ENCODE data around the gene ANKZF1. TPM values are rescaled to one million over a fixed set of nuclear protein-coding genes. Genes with fewer than 3 reads are reported as not detected.

The ANKZF1 gene
- total RNA-seq, 1 experiment from 2014 or later = 51.5 TPM

DNA sequence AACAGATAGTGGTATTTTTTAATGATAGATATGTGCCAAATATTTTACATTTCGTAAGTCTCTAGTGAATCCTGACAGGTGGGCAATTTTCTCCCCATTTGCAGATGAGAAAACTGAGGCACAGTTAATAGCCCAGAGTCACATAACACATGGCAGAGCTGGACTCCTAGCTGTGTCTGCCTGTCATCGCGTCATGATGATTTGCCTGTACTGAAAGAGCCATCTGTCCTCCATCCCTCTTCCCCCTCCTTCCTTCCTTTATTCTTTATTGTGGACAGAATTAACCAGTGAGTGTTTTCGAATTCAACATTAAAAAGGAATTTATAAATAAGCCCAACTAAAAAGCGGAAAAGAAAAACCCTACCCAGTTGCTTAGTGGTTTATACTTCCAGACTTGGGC is 52.8 kb downstream of the ANKZF1 start:
- Histone ChIP-seq H3K27me3 (replicated peaks; ENCODE audit: control insufficient read depth, insufficient read depth, low read length) (no peaks in the 10 kb centered on the region), H3K36me3 (ENCODE audit: control insufficient read depth, insufficient read depth, low read length) (peaks cover 3% of the 10 kb centered on the region), H3K4me3 (ENCODE audit: low read depth, low read length) (no peak overlapping the region), H3K4me1 (peaks cover 21% of the 10 kb centered on the region), H3K9me3 (no peaks in the 10 kb centered on the region)
- Mint-ChIP-seq H3K4me3 (ENCODE audit: unreplicated experiment) (no peak overlapping the region), H3K27me3 (ENCODE audit: insufficient read depth, unreplicated experiment) (no peaks in the 10 kb centered on the region), H3K9me3 (ENCODE audit: unreplicated experiment) (no peaks in the 10 kb centered on the region), H3K4me1 (ENCODE audit: low read depth, unreplicated experiment) (peaks cover 13% of the 10 kb centered on the region), H3K36me3 (ENCODE audit: insufficient read depth, unreplicated experiment) (peaks cover 22% of the 10 kb centered on the region), H3K27ac (ENCODE audit: unreplicated experiment) (no peak overlapping the region)
- no TSS peak for BruUV-seq (replicated peaks)
- no peak for DNase-seq
- ChIA-PET CTCF (interaction anchor here (1.0 kb wide), 1 partner anchor 13 kb away, joined by 4 read pairs; no protein-coding TSS in a partner anchor), POLR2A (interaction anchor here (1.3 kb wide), 1 partner anchor 65 kb away, joined by 3 read pairs; no protein-coding TSS in a partner anchor)
- intact Hi-C loops (cut with micrococcal nuclease; ENCODE audit: unreplicated experiment) = no loop called here
- TF ChIP-seq, protein P1, sequence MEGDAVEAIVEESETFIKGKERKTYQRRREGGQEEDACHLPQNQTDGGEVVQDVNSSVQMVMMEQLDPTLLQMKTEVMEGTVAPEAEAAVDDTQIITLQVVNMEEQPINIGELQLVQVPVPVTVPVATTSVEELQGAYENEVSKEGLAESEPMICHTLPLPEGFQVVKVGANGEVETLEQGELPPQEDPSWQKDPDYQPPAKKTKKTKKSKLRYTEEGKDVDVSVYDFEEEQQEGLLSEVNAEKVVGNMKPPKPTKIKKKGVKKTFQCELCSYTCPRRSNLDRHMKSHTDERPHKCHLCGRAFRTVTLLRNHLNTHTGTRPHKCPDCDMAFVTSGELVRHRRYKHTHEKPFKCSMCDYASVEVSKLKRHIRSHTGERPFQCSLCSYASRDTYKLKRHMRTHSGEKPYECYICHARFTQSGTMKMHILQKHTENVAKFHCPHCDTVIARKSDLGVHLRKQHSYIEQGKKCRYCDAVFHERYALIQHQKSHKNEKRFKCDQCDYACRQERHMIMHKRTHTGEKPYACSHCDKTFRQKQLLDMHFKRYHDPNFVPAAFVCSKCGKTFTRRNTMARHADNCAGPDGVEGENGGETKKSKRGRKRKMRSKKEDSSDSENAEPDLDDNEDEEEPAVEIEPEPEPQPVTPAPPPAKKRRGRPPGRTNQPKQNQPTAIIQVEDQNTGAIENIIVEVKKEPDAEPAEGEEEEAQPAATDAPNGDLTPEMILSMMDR (IDR thresholded peaks at IDR 0.05; ENCODE audit: insufficient read depth in 1 of 2, low read depth in 1 of 2, low read length in 1 of 2, severe bottlenecking in 1 of 2, unreplicated experiment in 1 of 2) = no peak

DNA sequence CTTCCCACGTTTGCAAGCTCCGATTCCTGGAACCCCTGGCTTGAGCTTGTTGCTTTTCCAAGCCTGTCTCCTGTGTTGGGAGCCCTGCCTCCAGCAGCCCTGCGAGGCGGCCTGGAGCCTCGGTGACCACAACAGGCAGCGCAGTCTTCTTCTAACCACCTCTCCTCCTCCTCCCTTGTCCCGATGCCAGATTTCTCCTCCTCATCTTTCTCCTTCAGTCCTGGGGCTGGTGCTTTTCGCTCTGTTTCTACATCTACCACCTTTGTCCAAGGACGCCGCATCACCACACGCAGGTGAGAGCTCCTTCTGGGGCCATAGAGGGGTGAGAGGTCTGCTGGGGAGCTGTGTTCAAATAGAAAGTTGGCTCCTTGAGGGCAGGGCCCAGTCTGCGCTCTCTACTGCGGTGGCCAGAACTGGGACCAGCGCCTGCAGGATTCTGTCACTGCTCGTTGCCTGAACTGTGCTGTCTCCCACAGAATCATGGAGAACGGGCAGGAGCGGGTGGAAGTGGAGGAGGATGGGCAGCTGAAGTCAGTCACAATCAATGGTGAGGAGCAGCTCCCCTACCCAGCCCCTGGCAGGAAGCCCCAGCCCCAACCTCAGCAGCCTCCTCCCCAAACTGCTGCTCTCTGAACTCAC is 53.5 kb downstream of the ANKZF1 start:
- no peaks in the 10 kb centered on the region for H3K9me3 ChIP-seq
- H3K36me3 Mint-ChIP-seq (ENCODE audit: insufficient read depth, unreplicated experiment) = peaks cover 22% of the 10 kb centered on the region
- no TSS peak for BruUV-seq (replicated peaks)
- no peaks in the 10 kb centered on the region for H3K9me3 Mint-ChIP-seq (ENCODE audit: unreplicated experiment)
- H3K36me3 ChIP-seq (ENCODE audit: control insufficient read depth, insufficient read depth, low read length) = peaks cover 3% of the 10 kb centered on the region
- TF ChIP-seq, protein P1 (IDR thresholded peaks at IDR 0.05; ENCODE audit: insufficient read depth in 1 of 2, low read depth in 1 of 2, low read length in 1 of 2, severe bottlenecking in 1 of 2, unreplicated experiment in 1 of 2) = no peak
- H3K27me3 ChIP-seq (replicated peaks; ENCODE audit: control insufficient read depth, insufficient read depth, low read length) = no peaks in the 10 kb centered on the region
- H3K4me3 Mint-ChIP-seq (ENCODE audit: unreplicated experiment) = no peak overlapping the region
- CTCF ChIA-PET = interaction anchor here (0.6 to 1.0 kb wide), 2 partner anchors 12 to 275 kb away, joined by 3 to 4 read pairs; no protein-coding TSS in a partner anchor
- H3K4me3 ChIP-seq (ENCODE audit: low read depth, low read length) = no peak overlapping the region
- H3K4me1 ChIP-seq = peaks cover 15% of the 10 kb centered on the region
- no peak for DNase-seq
- intact Hi-C loops (cut with micrococcal nuclease; ENCODE audit: unreplicated experiment) = no loop called here
- H3K4me1 Mint-ChIP-seq (ENCODE audit: low read depth, unreplicated experiment) = peaks cover 10% of the 10 kb centered on the region
- H3K27me3 Mint-ChIP-seq (ENCODE audit: insufficient read depth, unreplicated experiment) = no peaks in the 10 kb centered on the region
- no peak overlapping the region for H3K27ac Mint-ChIP-seq (ENCODE audit: unreplicated experiment)
- POLR2A ChIA-PET = no interaction called here

DNA sequence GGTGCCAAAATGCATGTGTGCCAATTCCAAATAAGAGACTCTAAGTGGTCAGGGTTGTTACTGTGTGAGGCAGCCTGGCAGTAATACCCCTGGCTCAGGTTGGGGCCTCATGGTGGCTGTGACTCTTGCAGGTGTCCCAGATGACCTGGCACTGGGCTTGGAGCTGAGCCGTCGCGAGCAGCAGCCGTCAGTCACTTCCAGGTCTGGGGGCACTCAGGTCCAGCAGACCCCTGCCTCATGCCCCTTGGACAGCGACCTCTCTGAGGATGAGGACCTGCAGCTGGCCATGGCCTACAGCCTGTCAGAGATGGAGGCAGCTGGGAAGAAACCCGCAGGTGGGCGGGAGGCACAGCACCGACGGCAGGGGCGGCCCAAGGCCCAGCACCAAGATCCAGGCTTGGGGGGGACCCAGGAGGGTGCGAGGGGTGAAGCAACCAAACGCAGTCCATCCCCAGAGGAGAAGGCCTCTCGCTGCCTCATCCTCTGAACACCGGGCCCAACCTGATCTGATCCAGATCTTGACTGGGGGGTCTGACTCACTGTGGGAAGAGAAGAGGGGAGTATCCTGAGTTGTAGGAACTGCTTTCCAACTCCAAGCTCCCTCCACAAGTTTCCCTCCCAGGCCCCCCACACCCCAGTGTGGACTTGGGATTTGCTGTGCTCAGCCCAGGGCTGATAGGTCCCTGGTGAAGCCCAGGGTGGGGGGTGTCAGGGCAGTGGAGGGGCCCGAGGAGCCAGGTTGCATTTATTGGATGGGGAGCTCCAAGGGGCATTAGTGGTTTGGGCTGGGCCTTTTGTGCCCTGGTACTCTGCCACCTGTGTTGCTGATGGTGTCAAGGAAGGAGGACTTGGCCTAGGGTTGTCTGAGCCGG is 55.1 kb downstream of the ANKZF1 start:
- peaks cover 18% of the 10 kb centered on the region for H3K36me3 Mint-ChIP-seq (ENCODE audit: insufficient read depth, unreplicated experiment)
- intact Hi-C loops (cut with micrococcal nuclease; ENCODE audit: unreplicated experiment) = no loop called here
- Histone ChIP-seq H3K36me3 (ENCODE audit: control insufficient read depth, insufficient read depth, low read length) (peaks cover 3% of the 10 kb centered on the region), H3K4me3 (ENCODE audit: low read depth, low read length) (no peak overlapping the region), H3K4me1 (peaks cover 6% of the 10 kb centered on the region; the same call in 1 of the 2 replicates), H3K9me3 (no peaks in the 10 kb centered on the region), H3K27me3 (replicated peaks; ENCODE audit: control insufficient read depth, insufficient read depth, low read length) (no peaks in the 10 kb centered on the region)
- ChIA-PET POLR2A (no interaction called here), CTCF (interaction anchor here (2.9 kb wide), 1 partner anchor 10 kb away, joined by 20 read pairs; no protein-coding TSS in a partner anchor)
- BruUV-seq (replicated peaks) = no TSS peak
- TF ChIP-seq, protein P1 (IDR thresholded peaks at IDR 0.05; ENCODE audit: insufficient read depth in 1 of 2, low read depth in 1 of 2, low read length in 1 of 2, severe bottlenecking in 1 of 2, unreplicated experiment in 1 of 2) = no peak
- H3K4me3 Mint-ChIP-seq (ENCODE audit: unreplicated experiment) = no peak overlapping the region
- no peak for DNase-seq
- H3K4me1 Mint-ChIP-seq (ENCODE audit: low read depth, unreplicated experiment) = peaks cover 5% of the 10 kb centered on the region
- no peaks in the 10 kb centered on the region for H3K27me3 Mint-ChIP-seq (ENCODE audit: insufficient read depth, unreplicated experiment)
- H3K9me3 Mint-ChIP-seq (ENCODE audit: unreplicated experiment) = no peaks in the 10 kb centered on the region
- H3K27ac Mint-ChIP-seq (ENCODE audit: unreplicated experiment) = no peak overlapping the region
